Loucy (cell line): ENCODE measurements around the gene POLRMT.
"Not testable (repeated sequence)": the region's sequence is repeated elsewhere in the genome, so short reads cannot be mapped to it uniquely, and the experiment has no call there.

ENCODE experiments used
- H2AFZ ChIP-seq: fragments of 200-600 bp; sonication (generic); 2 replicates; pipeline ENCODE4 v1.6.0; 2016; ENCODE audit warnings: antibody characterized with exemption, mild to moderate bottlenecking, low read length, moderate library complexity
- H3F3A ChIP-seq: fragments of 200-600 bp; 2 replicates; pipeline ENCODE4 v1.6.0; 2016; ENCODE audit warnings: antibody characterized with exemption, low read depth, mild to moderate bottlenecking
- H3K27me3 ChIP-seq: fragments of 200-600 bp; sonication (generic); 2 replicates; pipeline ENCODE4 v1.6.1; 2014; ENCODE audit warnings: low read length, mild to moderate bottlenecking; ENCODE audit not compliant: insufficient read depth, poor library complexity, severe bottlenecking
- H3K36me3 ChIP-seq: fragments of 200-600 bp; sonication (generic); 2 replicates; pipeline ENCODE4 v1.6.1; 2016; ENCODE audit warnings: low read length; ENCODE audit not compliant: insufficient read depth
- H3K4me1 ChIP-seq: fragments of 200-600 bp; sonication (generic); 2 replicates; pipeline ENCODE4 v1.5.1; 2014; ENCODE audit warnings: low read length, mild to moderate bottlenecking; ENCODE audit not compliant: insufficient read depth, poor library complexity, severe bottlenecking
- H3K4me2 ChIP-seq: fragments of 200-600 bp; sonication (generic); 2 replicates; pipeline ENCODE4 v1.6.0; 2014; ENCODE audit warnings: antibody characterized with exemption, low read length, low read depth, mild to moderate bottlenecking; ENCODE audit not compliant: poor library complexity, severe bottlenecking
- H3K4me3 ChIP-seq: fragments of 200-600 bp; sonication (generic); 2 replicates; pipeline ENCODE4 v1.5.1; 2014; ENCODE audit warnings: low read length, mild to moderate bottlenecking, mixed read lengths; ENCODE audit not compliant: poor library complexity, severe bottlenecking
- H3K79me2 ChIP-seq: fragments of 200-600 bp; sonication (generic); 2 replicates; pipeline ENCODE4 v1.6.1; 2014; ENCODE audit warnings: low read length; ENCODE audit not compliant: insufficient read depth
- H3K9ac ChIP-seq: fragments of 200-600 bp; sonication (generic); 2 replicates; pipeline ENCODE4 v1.6.0; 2014; ENCODE audit warnings: mild to moderate bottlenecking, low read depth, low read length, moderate library complexity; ENCODE audit not compliant: poor library complexity, severe bottlenecking
- H3K9me2 ChIP-seq: fragments of 200-600 bp; sonication (generic); replicated peaks from 2 replicates; pipeline ENCODE4 v1.6.1; 2016; ENCODE audit warnings: low read depth, low read length, mixed read lengths
- H3K9me3 ChIP-seq: fragments of 200-600 bp; sonication (generic); 2 replicates; pipeline ENCODE4 v1.6.1; 2014; ENCODE audit warnings: mild to moderate bottlenecking, antibody characterized with exemption, low read length, low read depth; ENCODE audit not compliant: insufficient read depth
- H4K20me1 ChIP-seq: fragments of 200-600 bp; sonication (generic); 2 replicates; pipeline ENCODE4 v1.6.0; 2014; ENCODE audit warnings: antibody characterized with exemption, low read length, mild to moderate bottlenecking; ENCODE audit not compliant: insufficient read depth, poor library complexity, severe bottlenecking
- EZH2phosphoT487 ChIP-seq: fragments of 200-600 bp; IDR thresholded peaks from 2 replicates; pipeline ENCODE4 v1.6.1; 2018; ENCODE audit warnings: antibody characterized with exemption, mild to moderate bottlenecking, moderate library complexity, borderline replicate concordance
- TF ChIP-seq, protein P1 (sequence below): fragments of 200-600 bp; sonication (generic); conservative IDR thresholded peaks from 2 replicates; pipeline ENCODE4 v1.5.1; 2014; ENCODE audit warnings: mild to moderate bottlenecking, antibody characterized with exemption, low read length

Gene POLRMT

GRCh38 chr19:607301-608154 lies 25.8 kb downstream of the POLRMT start:
- Histone ChIP-seq H4K20me1 (no peaks in the 10 kb centered on the region), H3K36me3 (no peaks in the 10 kb centered on the region), H3K4me1 (no peaks in the 10 kb centered on the region), H3K9me3 (no peaks in the 10 kb centered on the region), H3K79me2 (no peaks in the 10 kb centered on the region), H3K9ac (no peak overlapping the region), H3K4me2 (no peak overlapping the region), H3K9me2 (no peaks in the 10 kb centered on the region), H3K27me3 (no peaks in the 10 kb centered on the region), H3F3A (no peaks in the 10 kb centered on the region), H2AFZ (no peak overlapping the region), H3K4me3 (no peak overlapping the region)
- TF ChIP-seq, protein P1, sequence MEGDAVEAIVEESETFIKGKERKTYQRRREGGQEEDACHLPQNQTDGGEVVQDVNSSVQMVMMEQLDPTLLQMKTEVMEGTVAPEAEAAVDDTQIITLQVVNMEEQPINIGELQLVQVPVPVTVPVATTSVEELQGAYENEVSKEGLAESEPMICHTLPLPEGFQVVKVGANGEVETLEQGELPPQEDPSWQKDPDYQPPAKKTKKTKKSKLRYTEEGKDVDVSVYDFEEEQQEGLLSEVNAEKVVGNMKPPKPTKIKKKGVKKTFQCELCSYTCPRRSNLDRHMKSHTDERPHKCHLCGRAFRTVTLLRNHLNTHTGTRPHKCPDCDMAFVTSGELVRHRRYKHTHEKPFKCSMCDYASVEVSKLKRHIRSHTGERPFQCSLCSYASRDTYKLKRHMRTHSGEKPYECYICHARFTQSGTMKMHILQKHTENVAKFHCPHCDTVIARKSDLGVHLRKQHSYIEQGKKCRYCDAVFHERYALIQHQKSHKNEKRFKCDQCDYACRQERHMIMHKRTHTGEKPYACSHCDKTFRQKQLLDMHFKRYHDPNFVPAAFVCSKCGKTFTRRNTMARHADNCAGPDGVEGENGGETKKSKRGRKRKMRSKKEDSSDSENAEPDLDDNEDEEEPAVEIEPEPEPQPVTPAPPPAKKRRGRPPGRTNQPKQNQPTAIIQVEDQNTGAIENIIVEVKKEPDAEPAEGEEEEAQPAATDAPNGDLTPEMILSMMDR = no peak
- no peak for TF ChIP-seq EZH2phosphoT487

DNA sequence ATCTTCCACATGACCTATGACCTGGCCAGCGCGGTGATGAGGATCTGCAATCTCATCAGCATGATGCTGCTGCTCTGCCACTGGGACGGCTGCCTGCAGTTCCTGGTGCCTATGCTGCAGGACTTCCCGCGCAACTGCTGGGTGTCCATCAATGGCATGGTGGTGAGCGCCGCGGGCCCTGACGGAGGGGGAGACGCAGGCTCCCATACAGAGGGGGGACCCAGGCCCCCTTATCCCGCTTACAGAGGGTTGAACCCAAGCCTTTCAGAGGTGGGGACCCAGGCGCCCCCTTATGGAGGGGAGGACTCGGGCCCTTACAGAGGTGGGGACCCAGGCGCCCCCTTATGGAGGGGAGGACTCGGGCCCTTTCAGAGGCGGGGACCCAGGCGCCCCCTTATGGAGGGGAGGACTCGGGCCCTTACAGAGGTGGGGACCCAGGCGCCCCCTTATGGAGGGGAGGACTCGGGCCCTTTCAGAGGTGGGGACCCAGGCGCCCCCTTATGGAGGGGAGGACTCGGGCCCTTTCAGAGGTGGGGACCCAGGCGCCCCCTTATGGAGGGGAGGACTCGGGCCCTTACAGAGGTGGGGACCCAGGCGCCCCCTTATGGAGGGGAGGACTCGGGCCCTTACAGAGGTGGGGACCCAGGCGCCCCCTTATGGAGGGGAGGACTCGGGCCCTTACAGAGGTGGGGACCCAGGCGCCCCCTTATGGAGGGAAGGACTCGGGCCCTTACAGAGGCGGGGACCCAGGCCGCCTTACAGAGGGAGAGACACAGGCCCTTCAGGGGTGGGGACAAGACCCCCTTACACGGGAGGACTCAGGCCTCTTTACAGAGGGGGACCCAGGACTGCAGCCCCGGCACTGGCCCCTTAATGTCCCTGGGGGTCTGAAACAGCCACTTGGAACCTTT lies 28.0 kb downstream of the POLRMT start:
- H4K20me1 ChIP-seq, H3K9ac ChIP-seq, H3K4me1 ChIP-seq, H3K27me3 ChIP-seq, H3K4me3 ChIP-seq, H3K4me2 ChIP-seq, H3K9me3 ChIP-seq, H2AFZ ChIP-seq, H3K79me2 ChIP-seq, H3F3A ChIP-seq, H3K36me3 ChIP-seq, H3K9me2 ChIP-seq: not testable (repeated sequence)
- TF ChIP-seq, protein P1 = peak; percentile 55

GRCh38 chr19:604355-604754 lies 29.0 kb downstream of the POLRMT start:
- H2AFZ ChIP-seq = no peak overlapping the region
- no peaks in the 10 kb centered on the region for H4K20me1 ChIP-seq
- no peak for TF ChIP-seq EZH2phosphoT487
- TF ChIP-seq, protein P1 = no peak
- no peaks in the 10 kb centered on the region for H3K9me3 ChIP-seq
- H3K4me3 ChIP-seq = no peak overlapping the region
- no peak overlapping the region for H3K4me2 ChIP-seq
- no peaks in the 10 kb centered on the region for H3K9me2 ChIP-seq
- no peaks in the 10 kb centered on the region for H3K4me1 ChIP-seq
- no peaks in the 10 kb centered on the region for H3K79me2 ChIP-seq
- no peaks in the 10 kb centered on the region for H3F3A ChIP-seq
- H3K27me3 ChIP-seq = no peaks in the 10 kb centered on the region
- H3K9ac ChIP-seq = no peak overlapping the region
- no peaks in the 10 kb centered on the region for H3K36me3 ChIP-seq

GRCh38 chr19:603779-604178 lies 29.6 kb downstream of the POLRMT start:
- not testable (repeated sequence) for H3K4me3 ChIP-seq, H2AFZ ChIP-seq, H3K4me1 ChIP-seq, H3K4me2 ChIP-seq, H3K9ac ChIP-seq, H3K27me3 ChIP-seq, H3K79me2 ChIP-seq, H3K36me3 ChIP-seq, H3K9me2 ChIP-seq, H3K9me3 ChIP-seq, H3F3A ChIP-seq, H4K20me1 ChIP-seq

- H2AFZ ChIP-seq, H3K9ac ChIP-seq, H3K4me1 ChIP-seq, H3K9me2 ChIP-seq, H3K27me3 ChIP-seq, H3K4me3 ChIP-seq, H3K4me2 ChIP-seq, H3K36me3 ChIP-seq, H3K9me3 ChIP-seq, H4K20me1 ChIP-seq, H3K79me2 ChIP-seq, H3F3A ChIP-seq: not testable (repeated sequence)
Observed at GRCh38 chr19:603302-603639, 30.1 kb downstream of the POLRMT start.
